Osteoblast (primary cell): ENCODE results near the gene PFKL. TPM values are rescaled to one million over a fixed set of nuclear protein-coding genes. Genes with fewer than 3 reads are reported as not detected.

Experiments used
- DNase-seq: peaks from one replicate; pipeline ENCODE4 v3.0.0; 2011; ENCODE audit warnings: low spot score, mixed read lengths; ENCODE audit not compliant: insufficient read length; ENCODE audit errors: missing footprints
- H2AFZ ChIP-seq: 2 replicates; pipeline ENCODE4 v1.6.0; 2011; ENCODE audit warnings: mild to moderate bottlenecking, low read length
- H3K27ac ChIP-seq: 2 replicates; pipeline ENCODE4 v1.5.1; 2011; ENCODE audit warnings: mild to moderate bottlenecking, low read depth, low read length, moderate library complexity
- H3K27me3 ChIP-seq: 2 replicates; pipeline ENCODE4 v1.6.0; 2012; ENCODE audit warnings: mild to moderate bottlenecking, control low read depth, inconsistent platforms, low read length, moderate library complexity; ENCODE audit not compliant: insufficient read depth
- H3K36me3 ChIP-seq: 2 replicates; pipeline ENCODE4 v1.5.1; 2011; ENCODE audit warnings: mild to moderate bottlenecking, low read length, control low read depth, moderate library complexity; ENCODE audit not compliant: insufficient read depth
- H3K4me1 ChIP-seq: 2 replicates; pipeline ENCODE4 v1.5.1; 2011; ENCODE audit warnings: mild to moderate bottlenecking, low read length, control low read depth, moderate library complexity; ENCODE audit not compliant: insufficient read depth
- H3K4me2 ChIP-seq: 2 replicates; pipeline ENCODE4 v1.6.0; 2011; ENCODE audit warnings: mild to moderate bottlenecking, low read length; ENCODE audit not compliant: insufficient read depth
- H3K4me3 ChIP-seq: fragments of 200-600 bp; sonication (generic); 3 replicates; pipeline ENCODE4 v1.5.1; 2012; ENCODE audit warnings: mild to moderate bottlenecking, low read length, inconsistent platforms; ENCODE audit not compliant: insufficient read depth
- H3K79me2 ChIP-seq: 2 replicates; pipeline ENCODE4 v1.6.0; 2012; ENCODE audit warnings: mild to moderate bottlenecking, low read length, control low read depth, inconsistent platforms; ENCODE audit not compliant: insufficient read depth
- H3K9me3 ChIP-seq: 2 replicates; pipeline ENCODE4 v1.5.1; 2011; ENCODE audit warnings: low read depth, low read length, control low read depth
- H4K20me1 ChIP-seq: 2 replicates; pipeline ENCODE4 v1.6.0; 2012; ENCODE audit warnings: mild to moderate bottlenecking, low read length, control low read depth; ENCODE audit not compliant: insufficient read depth
- total RNA-seq: library from RNA; depleted of rRNA; stranded (reverse); fragments of >200 nt; gene quantifications from 2 replicates; pipeline ENCODE4 v1.2.3, GENCODE V29; 2012
- TF ChIP-seq, protein P1 (sequence below): IDR thresholded peaks from 2 replicates; pipeline ENCODE4 v1.5.1; 2011; ENCODE audit warnings: mild to moderate bottlenecking, low read depth, low read length, moderate library complexity; ENCODE audit errors: extremely low read depth

Gene PFKL
- total RNA-seq, 1 donor, result 114 TPM

DNA sequence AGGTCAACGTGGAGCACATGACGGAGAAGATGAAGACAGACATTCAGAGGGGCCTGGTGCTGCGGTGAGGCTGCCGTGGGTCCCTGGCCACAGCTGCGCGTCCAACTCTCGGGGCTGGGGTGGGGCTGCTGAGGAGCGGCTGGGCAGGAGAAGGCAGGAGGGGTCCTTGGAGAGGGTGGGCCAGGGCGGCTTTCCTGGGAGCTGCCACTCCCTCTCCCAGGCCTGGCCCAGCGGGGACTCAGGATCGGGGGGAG lies 24.9 kb downstream of the PFKL start:
- H3K4me3 ChIP-seq, result no peak overlapping the region
- no peaks in the 10 kb centered on the region for H3K79me2 ChIP-seq
- DNase-seq, result no peak
- no peak overlapping the region for H3K4me2 ChIP-seq
- H4K20me1 ChIP-seq, result peaks cover 3% of the 10 kb centered on the region
- H3K27ac ChIP-seq, result no peak overlapping the region
- H3K27me3 ChIP-seq, result no peaks in the 10 kb centered on the region
- TF ChIP-seq, protein P1, sequence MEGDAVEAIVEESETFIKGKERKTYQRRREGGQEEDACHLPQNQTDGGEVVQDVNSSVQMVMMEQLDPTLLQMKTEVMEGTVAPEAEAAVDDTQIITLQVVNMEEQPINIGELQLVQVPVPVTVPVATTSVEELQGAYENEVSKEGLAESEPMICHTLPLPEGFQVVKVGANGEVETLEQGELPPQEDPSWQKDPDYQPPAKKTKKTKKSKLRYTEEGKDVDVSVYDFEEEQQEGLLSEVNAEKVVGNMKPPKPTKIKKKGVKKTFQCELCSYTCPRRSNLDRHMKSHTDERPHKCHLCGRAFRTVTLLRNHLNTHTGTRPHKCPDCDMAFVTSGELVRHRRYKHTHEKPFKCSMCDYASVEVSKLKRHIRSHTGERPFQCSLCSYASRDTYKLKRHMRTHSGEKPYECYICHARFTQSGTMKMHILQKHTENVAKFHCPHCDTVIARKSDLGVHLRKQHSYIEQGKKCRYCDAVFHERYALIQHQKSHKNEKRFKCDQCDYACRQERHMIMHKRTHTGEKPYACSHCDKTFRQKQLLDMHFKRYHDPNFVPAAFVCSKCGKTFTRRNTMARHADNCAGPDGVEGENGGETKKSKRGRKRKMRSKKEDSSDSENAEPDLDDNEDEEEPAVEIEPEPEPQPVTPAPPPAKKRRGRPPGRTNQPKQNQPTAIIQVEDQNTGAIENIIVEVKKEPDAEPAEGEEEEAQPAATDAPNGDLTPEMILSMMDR, result no peak
- H3K36me3 ChIP-seq, result no peaks in the 10 kb centered on the region
- H3K4me1 ChIP-seq, result no peaks in the 10 kb centered on the region
- H2AFZ ChIP-seq, result no peak overlapping the region
- H3K9me3 ChIP-seq, result no peaks in the 10 kb centered on the region

DNA sequence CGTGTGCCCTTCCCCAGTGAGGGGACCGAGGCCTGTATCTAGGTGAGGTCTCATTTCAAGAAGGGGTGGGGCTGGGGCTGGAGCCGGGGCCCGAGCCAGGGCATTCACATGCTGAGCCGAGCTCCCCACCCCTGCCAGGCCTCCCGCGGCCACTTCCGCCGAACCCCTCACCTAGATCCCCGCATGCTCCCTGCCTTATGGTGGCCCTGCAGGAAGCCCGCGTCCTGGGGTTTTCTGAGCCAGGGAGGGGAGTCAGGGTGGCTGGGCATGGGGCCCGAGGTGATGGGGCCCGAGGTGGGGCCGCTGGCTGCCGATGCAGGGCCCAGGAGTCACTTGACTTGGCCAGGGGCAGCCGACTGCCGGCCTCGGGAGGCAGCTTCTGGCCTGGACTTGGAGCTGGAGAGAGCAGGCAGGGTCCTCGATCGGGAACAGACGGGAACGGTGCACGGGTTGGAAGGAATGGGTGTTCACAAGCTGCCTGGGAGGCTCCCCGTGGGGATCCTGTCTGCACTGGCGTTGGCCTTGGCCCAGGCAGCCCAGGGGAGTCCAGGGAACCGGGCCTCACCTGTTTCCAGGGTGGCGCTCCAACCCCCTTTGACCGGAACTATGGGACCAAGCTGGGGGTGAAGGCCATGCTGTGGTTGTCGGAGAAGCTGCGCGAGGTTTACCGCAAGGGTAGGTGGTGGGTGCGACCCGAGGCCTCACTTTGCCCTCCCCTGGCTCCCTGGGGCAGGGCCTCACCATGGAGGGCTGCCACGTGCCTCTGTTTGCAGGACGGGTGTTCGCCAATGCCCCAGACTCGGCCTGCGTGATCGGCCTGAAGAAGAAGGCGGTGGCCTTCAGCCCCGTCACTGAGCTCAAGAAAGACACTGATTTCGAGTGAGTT lies 25.8 kb downstream of the PFKL start:
- no peak for DNase-seq
- no peaks in the 10 kb centered on the region for H3K36me3 ChIP-seq
- no peak overlapping the region for H3K4me3 ChIP-seq
- H3K79me2 ChIP-seq, result no peaks in the 10 kb centered on the region
- no peak overlapping the region for H2AFZ ChIP-seq
- H3K27ac ChIP-seq, result no peak overlapping the region
- H3K4me2 ChIP-seq, result no peak overlapping the region
- TF ChIP-seq, protein P1, result no peak
- H3K27me3 ChIP-seq, result no peaks in the 10 kb centered on the region
- no peaks in the 10 kb centered on the region for H3K4me1 ChIP-seq
- peaks cover 3% of the 10 kb centered on the region for H4K20me1 ChIP-seq
- H3K9me3 ChIP-seq, result no peaks in the 10 kb centered on the region

DNA sequence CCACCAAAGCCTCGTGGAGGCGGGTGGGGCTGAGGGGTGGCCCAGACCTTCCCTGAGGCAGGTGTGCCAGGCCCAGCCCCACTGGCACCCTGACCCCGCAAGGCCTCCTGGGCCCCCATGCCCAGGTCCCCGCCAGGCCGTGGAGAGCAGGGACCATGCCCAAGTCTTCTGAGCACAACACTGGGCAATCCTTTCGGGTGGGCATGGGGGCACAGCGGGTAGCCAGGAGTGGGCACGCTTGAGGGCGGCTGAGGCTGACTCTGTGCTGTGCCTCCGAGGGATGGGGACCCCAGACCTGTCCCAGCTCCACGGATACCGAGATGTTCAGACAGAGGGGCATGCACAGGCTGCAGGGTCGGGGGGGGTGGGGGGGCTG lies 26.4 kb downstream of the PFKL start:
- no peaks in the 10 kb centered on the region for H3K36me3 ChIP-seq
- no peaks in the 10 kb centered on the region for H3K27me3 ChIP-seq
- no peak overlapping the region for H3K4me2 ChIP-seq
- TF ChIP-seq, protein P1, result no peak
- no peaks in the 10 kb centered on the region for H3K9me3 ChIP-seq
- DNase-seq, result no peak
- H4K20me1 ChIP-seq, result peaks cover 3% of the 10 kb centered on the region
- H3K4me3 ChIP-seq, result no peak overlapping the region
- H3K27ac ChIP-seq, result no peak overlapping the region
- no peaks in the 10 kb centered on the region for H3K4me1 ChIP-seq
- no peak overlapping the region for H2AFZ ChIP-seq
- no peaks in the 10 kb centered on the region for H3K79me2 ChIP-seq

DNA sequence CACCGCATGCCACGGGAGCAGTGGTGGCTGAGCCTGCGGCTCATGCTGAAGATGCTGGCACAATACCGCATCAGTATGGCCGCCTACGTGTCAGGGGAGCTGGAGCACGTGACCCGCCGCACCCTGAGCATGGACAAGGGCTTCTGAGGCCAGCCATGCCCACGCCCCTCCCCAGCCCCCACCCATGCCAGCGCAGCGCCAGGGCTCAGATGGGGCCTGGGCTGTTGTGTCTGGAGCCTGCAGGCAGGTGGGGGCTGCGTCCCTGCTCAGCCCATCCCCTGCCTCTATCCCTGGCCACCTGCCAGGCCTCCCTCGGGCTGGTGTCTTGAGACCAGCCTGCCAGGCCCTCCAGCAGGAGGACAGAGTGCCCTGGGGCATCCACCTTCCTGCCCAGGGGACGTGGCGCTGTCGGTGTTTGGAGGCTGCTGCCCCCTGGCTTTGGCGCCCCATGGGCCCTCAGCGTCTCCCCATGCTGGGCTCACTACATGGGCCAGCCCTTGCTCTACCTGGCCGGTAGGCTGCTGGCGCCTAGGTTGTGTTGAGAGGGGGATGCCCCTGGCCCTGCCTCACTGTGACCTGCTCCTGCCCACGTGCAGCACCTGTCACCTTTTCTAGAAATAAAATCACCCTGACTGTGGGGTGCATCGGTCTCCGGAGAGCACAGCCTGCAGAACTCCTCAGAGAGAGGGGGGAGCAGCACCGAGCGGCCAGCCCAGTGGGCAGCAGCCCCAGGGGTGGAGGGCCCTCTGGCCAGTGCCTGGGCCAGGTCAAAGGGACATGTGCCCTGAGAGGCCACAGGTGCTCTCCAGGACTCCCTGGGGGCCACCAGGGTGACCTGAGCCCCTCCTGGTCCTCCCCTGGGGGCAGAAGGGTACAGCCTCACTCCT lies 27.1 kb downstream of the PFKL start:
- H3K4me3 ChIP-seq, result no peak overlapping the region
- no peak overlapping the region for H3K4me2 ChIP-seq
- TF ChIP-seq, protein P1, result no peak
- H3K79me2 ChIP-seq, result no peaks in the 10 kb centered on the region
- H3K27ac ChIP-seq, result no peak overlapping the region
- H2AFZ ChIP-seq, result no peak overlapping the region
- peaks cover 3% of the 10 kb centered on the region for H4K20me1 ChIP-seq
- no peaks in the 10 kb centered on the region for H3K36me3 ChIP-seq
- no peaks in the 10 kb centered on the region for H3K9me3 ChIP-seq
- no peaks in the 10 kb centered on the region for H3K27me3 ChIP-seq
- H3K4me1 ChIP-seq, result no peaks in the 10 kb centered on the region
- DNase-seq, result no peak
